LHCN-M2 (cell line): ENCODE results near the gene TNFRSF21. TPM values are rescaled to one million over a fixed set of nuclear protein-coding genes. Genes with fewer than 3 reads are reported as not detected.
"Not testable (repeated sequence)": the region's sequence is repeated elsewhere in the genome, so short reads cannot be mapped to it uniquely, and the experiment has no call there.

Experiments
- DNase-seq: peaks from one replicate; pipeline ENCODE4 v3.0.0-alpha.2; 2012; ENCODE audit warnings: low read depth
- total RNA-seq: library from RNA; depleted of rRNA; stranded (reverse); fragments of >200 nt; gene quantifications from 2 replicates; pipeline ENCODE4 v1.2.3, GENCODE V29; 2014

Gene TNFRSF21
- total RNA-seq, 1 experiment from 2014 or later: 3.1 TPM

DNA sequence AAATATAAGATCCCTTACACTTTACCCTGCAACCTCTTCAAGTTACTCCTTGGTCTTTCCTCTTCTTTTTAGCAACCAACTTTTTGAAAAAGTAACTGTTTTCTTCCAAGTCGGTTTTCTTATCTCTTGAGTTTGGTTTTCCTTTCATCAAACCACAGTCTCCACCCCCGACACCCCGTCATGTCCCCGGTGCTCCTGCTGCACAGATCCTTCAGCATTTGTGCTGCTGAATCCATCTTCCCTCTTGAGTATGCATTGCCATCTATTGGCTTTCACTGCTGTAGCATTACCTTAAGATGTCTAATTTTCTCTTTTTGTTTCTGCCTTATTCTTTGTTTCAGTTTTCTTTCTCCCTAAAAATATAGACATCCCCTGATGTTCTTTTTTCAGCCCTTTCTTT, 11.9 kb upstream of the TNFRSF21 start:
- no peak for DNase-seq

DNA sequence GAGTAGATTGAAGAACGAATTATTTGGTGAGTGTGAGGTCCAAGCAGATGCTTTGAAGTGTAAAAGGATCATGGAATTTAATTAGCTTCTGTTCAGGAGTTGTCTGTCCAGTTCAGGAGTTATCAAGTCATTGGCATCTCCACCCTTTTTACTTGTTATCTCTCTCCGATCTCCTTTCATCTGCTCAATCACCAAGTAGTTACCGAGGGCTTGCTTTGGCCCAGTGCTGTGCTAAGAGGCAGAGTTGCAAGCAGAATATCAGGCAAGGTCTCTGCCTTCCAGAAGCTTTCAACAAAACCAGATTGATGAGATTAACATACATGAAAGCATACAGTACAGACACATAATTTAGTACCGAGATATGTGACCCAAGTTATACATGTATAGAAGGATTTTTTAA, 10.2 kb upstream of the TNFRSF21 start:
- no peak for DNase-seq

DNA sequence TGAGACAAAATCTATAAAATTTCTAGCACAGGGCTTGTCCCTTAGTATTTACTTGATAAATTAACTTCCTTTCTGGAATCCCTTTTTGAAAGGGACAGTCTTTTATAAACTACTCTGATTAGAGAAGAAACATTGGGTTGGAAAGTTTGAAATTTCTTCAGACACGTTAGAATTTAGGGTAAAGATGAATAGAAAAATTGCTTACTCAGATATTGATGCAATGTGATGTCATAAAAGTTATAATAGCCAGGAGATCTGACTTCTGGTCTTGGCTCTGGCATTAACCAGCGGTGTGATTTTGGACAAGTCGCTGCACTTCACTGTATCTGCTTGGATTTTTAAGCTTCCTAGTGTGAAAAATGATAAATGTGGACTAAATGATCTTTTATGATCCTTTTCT, 9.7 kb upstream of the TNFRSF21 start:
- DNase-seq: no peak

DNA sequence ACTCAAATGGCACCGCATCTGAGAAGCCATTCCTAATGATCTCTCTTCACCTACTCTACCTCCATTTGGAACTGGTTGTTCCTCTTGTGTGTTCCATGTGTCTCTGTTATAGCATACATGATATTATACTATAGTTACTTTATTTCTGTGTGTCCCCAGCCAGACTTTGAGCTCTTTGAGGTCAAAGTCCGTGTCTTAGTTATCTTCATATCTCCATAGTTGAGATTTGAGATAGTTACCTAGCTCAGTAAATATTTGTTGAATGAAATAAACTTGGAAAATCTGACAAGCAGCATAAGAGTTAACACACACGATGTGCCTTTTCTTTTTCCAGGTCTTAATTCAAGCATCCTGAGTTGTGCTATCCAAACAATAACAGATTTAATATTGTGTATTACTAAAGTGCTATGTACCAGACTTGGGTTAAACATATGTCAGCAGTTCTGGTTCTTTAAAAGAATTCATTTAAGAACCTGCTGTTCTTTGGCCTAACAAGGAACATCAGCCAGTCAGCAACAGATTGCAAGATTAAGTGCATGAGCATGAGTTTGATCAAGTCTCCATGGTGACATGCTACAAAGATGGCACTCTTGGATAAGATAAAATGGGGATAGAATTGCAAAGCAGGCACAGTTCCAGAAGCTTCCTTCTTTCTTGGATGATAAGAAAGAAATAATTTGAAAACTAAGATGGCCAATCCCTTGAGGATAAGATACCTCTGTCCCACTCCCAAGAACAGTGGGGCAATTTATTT, 8.7 kb upstream of the TNFRSF21 start:
- DNase-seq: no peak

DNA sequence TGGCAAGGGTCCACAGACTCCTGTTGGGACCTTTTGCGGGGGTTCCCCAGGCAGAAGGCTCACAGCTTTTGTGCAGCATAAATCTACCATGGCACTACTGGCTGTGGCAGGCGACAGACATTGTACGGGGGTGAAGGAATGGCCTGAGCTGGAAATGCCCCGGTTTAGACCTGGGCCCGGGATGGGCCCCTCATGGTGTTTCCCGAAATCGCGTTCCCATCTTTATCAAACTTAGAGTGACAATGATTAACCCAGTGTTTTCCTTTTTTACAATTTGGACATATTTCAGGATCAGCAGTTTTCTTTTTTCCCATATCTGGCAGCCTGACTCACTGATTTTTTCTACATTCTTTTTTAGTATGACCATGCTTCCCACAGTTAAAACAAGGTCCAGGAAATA, 5.5 kb upstream of the TNFRSF21 start:
- DNase-seq: not testable (repeated sequence)

DNA sequence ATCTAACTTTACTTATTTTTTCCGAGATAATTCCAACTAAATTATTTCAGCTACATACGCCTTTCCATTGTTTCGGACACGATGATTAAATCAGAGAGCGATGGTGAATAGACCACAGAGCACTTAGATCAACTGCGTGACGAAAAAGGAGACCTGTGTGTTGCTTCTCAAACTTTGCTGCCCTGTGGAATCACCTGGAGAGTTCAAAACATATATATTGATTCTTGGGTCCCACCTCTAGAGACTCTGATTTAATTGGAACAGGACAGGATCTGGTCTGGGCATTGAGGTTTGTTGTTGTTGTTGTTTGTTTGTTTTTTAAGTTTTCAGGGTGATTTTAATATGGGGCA, 401 bp upstream of the TNFRSF21 start:
- no peak for DNase-seq

DNA sequence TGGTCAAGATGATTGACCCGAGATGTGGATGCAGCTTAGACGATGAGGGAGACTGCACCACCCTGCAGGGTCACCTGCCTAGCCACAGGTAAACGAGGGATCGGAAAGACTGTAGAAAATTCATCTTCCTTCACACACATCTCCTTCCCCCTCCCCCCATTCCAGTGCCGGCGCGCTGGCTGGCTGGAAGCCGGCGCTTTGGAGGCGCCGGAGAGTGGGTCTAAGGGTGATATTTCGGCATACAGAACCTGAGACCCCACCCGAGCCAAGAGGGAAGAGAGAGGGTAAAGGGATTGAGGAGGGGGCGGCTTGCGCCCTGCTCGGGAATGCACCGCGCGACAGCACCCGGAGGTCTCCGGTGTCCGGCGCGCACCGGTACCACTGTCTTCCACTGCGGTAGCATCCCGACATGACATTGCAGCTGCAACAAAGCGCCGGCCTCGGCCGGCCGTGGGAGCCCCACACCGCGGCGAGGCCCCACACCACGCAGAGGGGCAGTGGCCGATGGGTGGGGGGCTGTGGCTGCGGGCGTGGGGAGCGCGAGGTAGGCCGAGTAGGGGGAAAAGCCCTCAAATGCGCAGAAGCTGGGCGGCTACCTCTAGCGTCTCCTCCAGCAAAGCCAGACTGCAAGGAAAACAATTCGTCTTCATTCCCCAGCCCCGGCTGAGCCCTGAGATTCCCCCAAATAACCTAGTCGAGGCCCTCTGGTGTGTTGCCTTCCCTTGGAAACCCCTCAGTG, 984 bp downstream of the TNFRSF21 start:
- DNase-seq: peak; percentile 14

DNA sequence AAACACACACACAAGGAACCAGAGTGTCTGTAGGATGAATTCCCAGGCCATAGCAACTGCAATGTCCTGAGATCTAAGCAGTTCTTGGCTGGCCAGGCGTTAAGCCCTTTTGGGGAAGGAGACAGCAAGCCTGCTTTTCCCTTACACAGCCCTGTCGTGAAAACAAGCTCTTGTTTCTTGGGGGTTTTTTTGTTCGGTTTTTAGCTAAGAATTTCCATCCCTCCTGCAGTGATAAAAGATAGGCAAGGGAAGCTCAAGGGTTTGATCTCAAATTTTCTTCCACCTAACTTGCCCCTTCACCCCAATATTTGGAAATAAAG, 1.5 kb downstream of the TNFRSF21 start:
- DNase-seq: no peak

DNA sequence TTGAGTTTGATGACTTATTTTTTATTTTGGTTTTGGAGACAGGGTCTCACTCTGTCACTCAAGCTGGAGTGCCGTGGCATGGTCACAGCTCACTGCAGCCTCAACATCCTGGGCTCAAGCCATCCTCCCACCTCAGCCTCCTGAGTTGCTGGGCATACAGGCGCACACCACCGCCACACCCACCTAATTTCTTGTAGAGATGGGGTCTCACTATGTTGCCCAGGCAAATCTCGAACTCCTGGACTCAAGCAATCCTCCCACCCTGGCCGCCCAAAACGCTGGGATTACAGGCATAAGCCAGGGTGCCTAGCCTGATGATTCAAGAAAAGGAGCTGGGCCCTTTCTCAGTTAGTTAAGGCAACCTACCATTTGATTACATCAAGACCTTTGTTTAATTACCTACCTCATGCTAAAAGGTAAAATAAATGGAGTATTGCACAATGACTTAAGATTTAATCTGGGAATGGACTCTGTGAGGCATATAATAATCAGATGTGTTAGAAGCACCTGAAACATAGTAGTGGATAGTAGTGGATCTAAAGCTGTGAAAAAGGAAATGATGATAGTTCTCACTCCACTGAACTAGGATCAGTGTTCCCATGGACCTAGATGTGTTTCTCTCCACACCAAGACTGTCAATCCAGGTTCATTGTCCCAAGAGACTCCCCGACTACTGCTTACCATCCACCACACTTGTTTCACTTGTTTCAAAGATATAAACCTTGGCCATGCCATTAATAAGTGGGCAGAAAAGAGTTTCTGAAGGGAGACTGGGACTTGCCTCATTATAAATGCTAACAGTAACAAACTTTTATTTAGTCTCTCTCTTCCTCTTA, 2.1 kb downstream of the TNFRSF21 start:
- no peak for DNase-seq

DNA sequence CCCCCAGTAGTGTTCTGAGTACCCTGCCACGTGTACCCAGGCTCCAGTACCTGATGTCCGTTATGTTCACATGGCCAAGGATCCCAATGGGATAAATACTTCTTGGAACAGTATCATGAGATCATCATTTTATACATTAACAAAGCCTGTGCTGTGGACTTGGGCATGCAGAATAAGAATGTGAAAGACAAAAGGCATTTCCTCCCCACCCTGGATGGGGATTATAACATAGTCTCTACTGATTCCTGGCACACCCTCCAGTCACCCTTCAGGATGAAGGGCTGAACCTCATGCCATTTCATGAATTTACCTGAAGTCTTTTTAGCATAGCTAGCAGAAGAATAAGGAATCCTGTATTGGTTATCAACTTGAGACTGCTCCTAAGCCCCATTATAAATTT, 2.8 kb downstream of the TNFRSF21 start:
- DNase-seq: no peak

DNA sequence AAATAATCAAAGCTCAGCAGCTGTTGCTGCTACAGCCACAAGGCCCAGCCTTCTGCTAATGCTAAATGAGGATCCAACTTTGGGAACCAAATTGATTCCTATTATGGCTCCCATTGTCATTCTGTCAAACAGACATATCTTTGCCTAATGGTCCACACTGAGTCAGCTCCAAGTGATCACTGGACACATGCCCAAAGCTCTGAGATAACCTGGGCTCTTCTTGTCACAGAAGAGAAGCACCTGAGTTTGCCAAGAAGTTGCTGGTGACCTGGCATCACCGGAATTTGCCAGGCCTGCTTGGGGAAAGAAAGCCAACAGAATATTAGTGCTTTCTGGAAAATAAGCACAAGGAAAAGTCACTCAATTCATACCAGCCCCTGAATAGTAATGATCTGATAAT, 5.8 kb downstream of the TNFRSF21 start:
- DNase-seq: no peak

DNA sequence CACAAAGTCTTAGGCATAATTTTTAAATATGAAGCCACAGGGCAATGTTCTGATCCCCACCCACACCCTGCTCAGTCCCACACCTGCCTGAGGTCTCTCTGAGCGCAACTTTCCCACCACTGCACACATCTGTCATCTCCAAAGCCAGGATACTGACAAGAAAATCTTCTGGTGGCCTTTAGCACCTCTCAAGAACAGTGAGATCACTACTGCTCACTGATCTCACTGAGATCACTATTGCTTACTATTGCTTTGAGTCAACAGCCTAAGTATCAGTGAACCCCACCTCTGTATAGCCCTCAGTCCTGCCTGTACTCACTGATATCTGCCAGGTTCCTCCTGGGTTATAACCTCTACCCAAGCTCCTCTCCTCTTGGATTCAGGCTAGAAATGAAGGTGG, 6.4 kb downstream of the TNFRSF21 start:
- no peak for DNase-seq

DNA sequence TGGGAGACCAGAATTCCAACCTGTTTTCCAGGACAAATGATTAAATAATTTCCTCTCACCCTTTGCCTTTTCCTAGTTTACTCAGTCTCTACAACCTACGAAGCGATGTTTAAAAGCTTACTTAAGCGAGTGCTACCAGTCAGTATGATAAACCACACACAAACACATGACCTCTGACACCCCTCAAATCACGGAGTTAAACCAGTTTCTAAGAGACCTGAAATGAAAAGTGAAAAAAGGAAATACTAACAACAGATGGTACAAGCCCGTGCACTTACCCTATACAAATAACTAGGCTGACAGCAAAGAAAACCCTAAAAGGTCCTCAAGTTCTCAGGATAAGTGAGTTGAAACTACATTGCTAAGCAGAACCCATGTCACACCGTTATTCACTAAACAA, 7.7 kb downstream of the TNFRSF21 start:
- no peak for DNase-seq

DNA sequence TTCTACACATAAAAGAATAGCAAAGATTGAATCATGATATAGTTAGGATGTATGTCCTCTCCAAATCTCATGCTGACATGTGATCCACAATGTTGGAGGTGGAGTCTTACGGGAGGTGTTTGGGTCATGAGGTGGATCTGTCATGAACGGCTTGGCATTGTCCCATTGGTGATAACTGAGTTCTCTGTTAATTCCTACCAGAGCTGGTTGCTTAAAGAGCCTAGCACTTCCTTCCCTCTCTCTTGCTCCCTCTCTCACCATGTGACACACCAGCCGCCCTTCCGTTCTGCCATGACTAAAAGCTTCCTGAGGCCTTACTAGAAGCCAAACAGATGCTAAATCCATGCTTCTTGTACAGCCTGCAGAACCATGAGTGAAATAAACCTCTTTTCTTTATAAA, 8.3 kb downstream of the TNFRSF21 start:
- DNase-seq: no peak

DNA sequence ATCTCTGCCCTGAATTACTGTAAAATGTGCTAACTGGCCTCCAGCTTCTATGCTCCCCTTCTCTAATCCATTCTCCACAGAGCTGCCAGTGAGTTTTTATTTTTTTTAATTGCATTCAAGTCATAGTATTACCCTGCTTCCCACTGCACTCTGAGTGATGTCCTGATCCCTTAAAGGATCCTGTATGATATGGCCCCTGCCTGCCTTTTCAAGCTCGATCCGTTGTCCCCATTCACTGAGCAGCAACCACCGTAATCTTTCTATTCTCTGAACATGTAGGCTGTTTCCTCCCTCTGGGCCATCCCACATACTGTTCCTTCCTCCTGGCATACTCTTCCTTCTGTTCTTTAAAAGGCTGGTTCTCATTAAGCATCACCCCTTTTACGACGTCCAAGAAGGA, 9.3 kb downstream of the TNFRSF21 start:
- DNase-seq: no peak

DNA sequence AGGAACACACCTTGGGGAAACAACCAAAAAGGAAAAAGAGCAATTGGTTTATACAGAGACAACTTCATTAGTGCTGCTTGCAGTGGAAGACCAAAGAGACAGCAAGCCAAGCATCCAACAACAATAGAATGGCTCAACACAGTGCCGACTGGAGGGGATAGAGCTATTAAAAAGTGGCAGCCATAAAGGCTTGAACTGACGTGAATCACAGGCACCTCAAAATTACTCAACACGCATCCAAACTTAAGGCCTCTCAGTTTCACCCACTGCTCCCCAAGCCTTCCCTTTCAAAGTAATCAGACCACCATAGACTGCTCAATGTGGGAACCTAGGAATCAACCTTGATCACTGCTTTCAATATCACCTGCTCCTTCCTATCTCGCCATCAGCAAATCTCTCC, 9.7 kb downstream of the TNFRSF21 start:
- no peak for DNase-seq

DNA sequence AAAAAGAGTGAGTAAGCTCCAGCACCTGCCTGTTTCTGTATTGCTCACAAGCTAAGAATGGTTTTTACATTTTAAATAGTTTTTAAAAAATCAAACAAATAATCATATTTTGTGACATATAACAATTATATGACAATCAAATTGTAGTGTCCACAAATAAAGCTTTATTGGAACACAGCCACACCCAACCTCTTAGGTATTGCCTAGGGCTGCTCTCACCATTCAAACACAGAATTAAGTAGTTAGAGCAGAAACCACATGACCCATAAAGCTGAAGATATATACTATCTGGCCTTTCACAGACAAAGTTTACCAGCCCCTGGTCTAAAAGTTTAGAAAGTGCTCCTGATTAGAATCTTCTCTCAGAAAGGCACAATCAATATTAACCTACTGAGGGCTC, 11.2 kb downstream of the TNFRSF21 start:
- no peak for DNase-seq

DNA sequence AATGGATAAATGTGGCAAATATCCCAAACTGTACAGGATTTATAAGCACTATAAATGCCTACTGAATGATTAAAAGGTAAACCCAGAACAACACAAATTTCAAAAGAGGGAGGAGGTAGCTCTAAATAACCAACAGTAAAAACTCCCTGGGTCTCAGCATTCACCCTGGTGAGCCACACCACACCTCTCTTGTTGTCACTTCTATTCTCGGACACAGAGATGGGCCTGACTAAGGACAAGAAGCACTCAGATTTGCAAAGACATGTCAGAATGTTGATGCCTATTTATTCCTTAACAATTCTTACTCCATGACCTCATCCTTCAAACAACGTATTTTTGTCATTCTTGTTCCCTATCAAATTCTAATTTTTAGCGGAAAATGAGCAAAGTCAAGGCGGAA, 14.7 kb downstream of the TNFRSF21 start:
- no peak for DNase-seq

DNA sequence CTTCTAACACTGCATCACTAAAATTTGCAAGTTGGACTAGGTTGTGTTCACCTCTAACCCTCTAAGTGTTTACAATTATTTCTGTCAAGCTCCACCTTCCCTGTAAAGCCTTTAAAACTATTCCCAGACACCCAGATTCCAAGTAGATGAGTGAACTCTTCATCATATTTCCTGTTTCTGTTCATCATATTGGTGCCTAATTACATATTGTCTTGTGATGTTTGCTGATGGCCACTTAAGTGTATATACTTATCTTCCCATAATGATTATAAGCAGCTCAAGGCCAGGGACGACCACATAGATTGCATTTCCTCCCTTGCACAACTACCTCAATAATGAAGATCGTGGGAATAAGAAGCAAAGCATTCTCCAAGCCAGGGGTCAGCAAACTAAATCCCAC, 16.8 kb downstream of the TNFRSF21 start:
- DNase-seq: no peak

DNA sequence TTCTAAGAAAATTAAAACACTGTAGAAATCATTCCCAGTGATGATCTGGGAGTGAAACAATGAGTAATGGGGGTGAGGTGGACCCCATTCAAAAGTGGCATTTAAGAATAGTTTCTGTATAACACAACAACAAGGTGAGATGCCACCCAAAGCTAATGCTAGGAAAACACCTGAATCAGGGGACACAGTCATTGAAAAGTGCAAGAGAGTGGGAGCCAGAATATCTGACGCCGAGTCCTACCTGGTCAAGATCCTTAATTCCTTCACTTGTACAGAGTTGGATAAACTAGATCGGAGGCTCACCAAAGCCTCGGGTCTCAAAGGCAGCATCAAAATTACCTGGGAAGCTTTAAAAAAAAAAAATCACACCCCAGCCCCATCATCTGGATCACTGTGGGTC, 17.7 kb downstream of the TNFRSF21 start:
- no peak for DNase-seq

DNA sequence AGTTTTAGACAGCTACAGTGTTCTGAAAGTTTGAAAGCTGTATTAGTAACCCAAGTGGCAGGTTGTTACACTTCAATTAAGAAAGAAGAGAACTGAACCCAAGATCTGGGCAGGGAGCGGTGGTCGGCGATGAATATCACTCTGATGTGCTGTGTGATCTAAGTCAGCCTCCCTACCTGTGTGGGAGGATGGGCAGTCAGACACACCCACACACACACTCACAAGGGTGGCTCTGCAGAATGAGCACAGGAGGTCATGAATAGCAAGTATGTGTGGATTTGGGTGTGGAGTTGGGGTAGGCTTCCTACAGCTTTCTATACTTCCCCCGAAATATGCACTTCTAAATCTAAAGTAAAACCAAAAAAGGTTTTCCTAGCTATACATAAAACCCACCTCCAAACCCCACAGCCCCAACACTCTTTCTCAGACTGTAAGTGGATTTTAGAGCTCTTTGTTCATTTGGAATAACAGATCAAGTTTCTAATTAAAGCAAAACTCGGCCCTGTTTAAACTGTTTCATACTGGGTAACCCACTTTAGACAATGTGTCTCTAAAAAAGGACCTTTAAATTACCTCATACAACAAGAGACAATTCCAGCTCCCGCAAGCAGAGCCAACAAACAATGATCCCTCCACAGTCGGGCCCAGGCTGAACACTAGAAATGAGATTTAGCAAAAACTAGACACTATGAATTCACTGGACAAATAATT, 19.4 kb downstream of the TNFRSF21 start:
- no peak for DNase-seq
